ENCODE data around the gene ZDHHC19.
"Not testable (repeated sequence)": the region's sequence is repeated elsewhere in the genome, so short reads cannot be mapped to it uniquely, and the experiment has no call there.

Gene ZDHHC19

GRCh38 chr3:196251918-196252317, 40.7 kb upstream of the ZDHHC19 start:
- ChIA-PET POLR2A (no interaction called here), CTCF (interaction anchor here (0.6 to 1.3 kb wide), 2 partner anchors 11 to 270 kb away, joined by 4 to 5 read pairs; no protein-coding TSS in a partner anchor)
- Histone ChIP-seq H3K36me3 (ENCODE audit: control insufficient read depth in 2 of 2, insufficient read depth in 1 of 2, low read length in 2 of 2) (peaks cover 0 to 49% of the 10 kb centered on the region in 2 experiments; a peak in 2 of 3 replicates), H3K4me1 (ENCODE audit: control insufficient read depth, insufficient read depth, low read length) (no peaks in the 10 kb centered on the region), H3K27ac (ENCODE audit: extremely low read depth, low read depth, low read length) (no peak overlapping the region), H3K4me3 (ENCODE audit: low read depth, low read length) (no peak overlapping the region), H3K9me3 (ENCODE audit: control insufficient read depth, insufficient read depth, low read depth, low read length) (no peaks in the 10 kb centered on the region)
- TF ChIP-seq ZNF146 (tag by site-specific recombination; IDR thresholded peaks at IDR 0.05): no peak
- TF ChIP-seq ZNF596 (tag by site-specific recombination; IDR thresholded peaks at IDR 0.05): no peak
- TF ChIP-seq ZSCAN30 (tag by site-specific recombination; IDR thresholded peaks at IDR 0.05): no peak
- no peak for TF ChIP-seq ZBTB49 (tag by site-specific recombination; IDR thresholded peaks at IDR 0.05; ENCODE audit: low read depth)
- no peak for TF ChIP-seq BCL11A (tag by site-specific recombination; IDR thresholded peaks at IDR 0.05; ENCODE audit: low read depth)

GRCh38 chr3:196246612-196247308, 35.6 kb upstream of the ZDHHC19 start:
- ChIA-PET CTCF (interaction anchor here (0.6 kb wide), 1 partner anchor 9 kb away, joined by 4 read pairs; no protein-coding TSS in a partner anchor), POLR2A (no interaction called here)
- Histone ChIP-seq H3K36me3 (ENCODE audit: control insufficient read depth in 2 of 2, insufficient read depth in 1 of 2, low read length in 2 of 2) (peaks cover 0 to 56% of the 10 kb centered on the region in 2 experiments; a peak in 2 of 3 replicates), H3K27ac (ENCODE audit: extremely low read depth, low read depth, low read length) (no peak overlapping the region), H3K9me3 (ENCODE audit: control insufficient read depth, insufficient read depth, low read depth, low read length) (no peaks in the 10 kb centered on the region), H3K4me1 (ENCODE audit: control insufficient read depth, insufficient read depth, low read length) (no peaks in the 10 kb centered on the region), H3K4me3 (ENCODE audit: low read depth, low read length) (no peak overlapping the region)
- no peak for TF ChIP-seq ZNF596 (tag by site-specific recombination; IDR thresholded peaks at IDR 0.05)
- no peak for TF ChIP-seq MZF1 (tag by site-specific recombination; IDR thresholded peaks at IDR 0.05; ENCODE audit: borderline replicate concordance)
- TF ChIP-seq ZNF202 (tag by site-specific recombination; IDR thresholded peaks at IDR 0.05; ENCODE audit: borderline replicate concordance): no peak
- TF ChIP-seq ZNF561 (tag by site-specific recombination; IDR thresholded peaks at IDR 0.05; ENCODE audit: borderline replicate concordance): no peak
- no peak for TF ChIP-seq ZNF664 (tag by site-specific recombination; IDR thresholded peaks at IDR 0.05)
- TF ChIP-seq ZNF404 (tag by site-specific recombination; IDR thresholded peaks at IDR 0.05): no peak
- TF ChIP-seq YY1 (tag by site-specific recombination; IDR thresholded peaks at IDR 0.05): no peak
- TF ChIP-seq ZNF580 (tag by site-specific recombination; IDR thresholded peaks at IDR 0.05): no peak
- TF ChIP-seq ZNF645 (tag by site-specific recombination; IDR thresholded peaks at IDR 0.05): no peak
- no peak for TF ChIP-seq ZNF266 (tag by site-specific recombination; IDR thresholded peaks at IDR 0.05; ENCODE audit: low read depth)
- TF ChIP-seq BCL11A (tag by site-specific recombination; IDR thresholded peaks at IDR 0.05; ENCODE audit: low read depth): no peak
- TF ChIP-seq OVOL3 (tag by site-specific recombination; IDR thresholded peaks at IDR 0.05): no peak
- TF ChIP-seq ZNF311 (tag by site-specific recombination; IDR thresholded peaks at IDR 0.05; ENCODE audit: borderline replicate concordance): no peak
- no peak for TF ChIP-seq ZNF174 (tag by site-specific recombination; IDR thresholded peaks at IDR 0.05)
- no peak for TF ChIP-seq ZNF155 (tag by site-specific recombination; IDR thresholded peaks at IDR 0.05)

GRCh38 chr3:196244166-196244565, 33.0 kb upstream of the ZDHHC19 start:
- POLR2A ChIA-PET; H3K4me1 ChIP-seq (ENCODE audit: control insufficient read depth, insufficient read depth, low read length); H3K9me3 ChIP-seq (ENCODE audit: control insufficient read depth, insufficient read depth, low read depth, low read length); H3K27ac ChIP-seq (ENCODE audit: extremely low read depth, low read depth, low read length); H3K4me3 ChIP-seq (ENCODE audit: low read depth, low read length): not testable (repeated sequence)
- CTCF ChIA-PET: interaction anchor here (0.7 kb wide), 1 partner anchor 279 kb away, joined by 8 read pairs; no protein-coding TSS in a partner anchor
- peaks cover 0 to 56% of the 10 kb centered on the region in 2 experiments; a peak in 2 of 3 replicates for H3K36me3 ChIP-seq (ENCODE audit: control insufficient read depth in 2 of 2, insufficient read depth in 1 of 2, low read length in 2 of 2)

Data from HEK293 (cell line).